Measurements from ENCODE around the gene ATXN1.
"Not testable (repeated sequence)": the region's sequence is repeated elsewhere in the genome, so short reads cannot be mapped to it uniquely, and the experiment has no call there.

The ATXN1 gene

GRCh38 chr6:16265351-16266341 lies 495.6 kb downstream of the ATXN1 start:
- no peak for DNase-seq

- DNase-seq: no peak
Observed at GRCh38 chr6:16264785-16265184, 496.5 kb downstream of the ATXN1 start.

- not testable (repeated sequence) for DNase-seq
Observed at GRCh38 chr6:16263464-16264099, 497.7 kb downstream of the ATXN1 start.

- not testable (repeated sequence) for DNase-seq
Observed at GRCh38 chr6:16262773-16263172, 498.5 kb downstream of the ATXN1 start.

GRCh38 chr6:16260602-16261001 lies 500.7 kb downstream of the ATXN1 start:
- DNase-seq: not testable (repeated sequence)

- DNase-seq: not testable (repeated sequence)
Observed at GRCh38 chr6:16259604-16260003, 501.7 kb downstream of the ATXN1 start.

- DNase-seq: no peak
Observed at GRCh38 chr6:16258709-16259075, 502.6 kb downstream of the ATXN1 start.

- no peak for DNase-seq
Observed at GRCh38 chr6:16257999-16258708, 503.1 kb downstream of the ATXN1 start.

GRCh38 chr6:16256781-16257180 lies 504.5 kb downstream of the ATXN1 start:
- DNase-seq: no peak

GRCh38 chr6:16254535-16254934 lies 506.7 kb downstream of the ATXN1 start:
- no peak for DNase-seq

- DNase-seq: no peak
Observed at GRCh38 chr6:16253399-16254144, 507.7 kb downstream of the ATXN1 start.

GRCh38 chr6:16252686-16253299 lies 508.5 kb downstream of the ATXN1 start:
- no peak for DNase-seq

- no peak for DNase-seq
Observed at GRCh38 chr6:16251706-16252105, 509.6 kb downstream of the ATXN1 start.

- DNase-seq: no peak
Observed at GRCh38 chr6:16249971-16250370, 511.3 kb downstream of the ATXN1 start.
